Suprapubic skin (tissue), 4 donors: ENCODE measurements around the gene ZKSCAN1. TPM values are rescaled to one million over a fixed set of nuclear protein-coding genes. Genes with fewer than 3 reads are reported as not detected.

ENCODE experiments used
- DNase-seq, 2 donors: peaks; one replicate each; pipeline ENCODE4 v3.0.0-alpha.2; 2019; ENCODE audit warnings: low spot score in 2 of 2
- H3K27ac ChIP-seq: fragments of 200-600 bp; sonication (generic); one replicate; pipeline ENCODE4 v1.5.1; 2019
- H3K27me3 ChIP-seq: fragments of 200-600 bp; sonication (generic); one replicate; pipeline ENCODE4 v1.5.1; 2019
- H3K36me3 ChIP-seq: fragments of 200-600 bp; sonication (generic); one replicate; pipeline ENCODE4 v1.5.1; 2019
- H3K4me1 ChIP-seq: fragments of 200-600 bp; sonication (generic); one replicate; pipeline ENCODE4 v1.5.1; 2019
- H3K4me3 ChIP-seq: fragments of 200-600 bp; sonication (generic); one replicate; pipeline ENCODE4 v1.5.1; 2019; ENCODE audit warnings: mild to moderate bottlenecking
- H3K9me3 ChIP-seq: fragments of 200-600 bp; sonication (generic); one replicate; pipeline ENCODE4 v1.5.1; 2019
- EP300 ChIP-seq: sonication (generic); formaldehyde crosslinking; IDR thresholded peaks from one replicate; pipeline ENCODE4 v1.6.1; 2017; ENCODE audit warnings: antibody characterized with exemption
- POLR2A ChIP-seq, 2 donors: fragments of 450-650 bp; IDR thresholded peaks; one replicate each; pipeline ENCODE4 v1.6.1; 2017; ENCODE audit warnings: antibody characterized with exemption in 2 of 2, mild to moderate bottlenecking in 2 of 2, moderate library complexity in 2 of 2
- POLR2AphosphoS5 ChIP-seq, 3 donors: sonication (generic); formaldehyde crosslinking; IDR thresholded peaks; one replicate each; pipeline ENCODE4 v1.6.1; 2017; ENCODE audit warnings: antibody characterized with exemption in 3 of 3
- WGBS: methylation state at CpG from one replicate; pipeline ENCODE4 v1.1.5; 2018; 5-methylcytosine and 5-hydroxymethylcytosine counted together
- total RNA-seq, 4 donors: library from RNA; depleted of rRNA; stranded (reverse); fragments of >200 nt; gene quantifications; one replicate each; pipeline ENCODE4 v1.1.0, GENCODE V29; 2016
- TF ChIP-seq, protein P1 (sequence below), 2 donors: fragments of 200-600 bp in 1 of 2; fragments of 450-650 bp in 1 of 2; sonication (generic) in 1 of 2; IDR thresholded peaks; one replicate each; pipeline ENCODE4 v1.5.1; 2016 to 2019; ENCODE audit warnings: antibody characterized with exemption in 2 of 2, mild to moderate bottlenecking in 1 of 2, moderate library complexity in 1 of 2

ZKSCAN1 gene
- total RNA-seq, 4 donors from 2014 or later: 50.5 to 106 (median 66.4) TPM

DNA sequence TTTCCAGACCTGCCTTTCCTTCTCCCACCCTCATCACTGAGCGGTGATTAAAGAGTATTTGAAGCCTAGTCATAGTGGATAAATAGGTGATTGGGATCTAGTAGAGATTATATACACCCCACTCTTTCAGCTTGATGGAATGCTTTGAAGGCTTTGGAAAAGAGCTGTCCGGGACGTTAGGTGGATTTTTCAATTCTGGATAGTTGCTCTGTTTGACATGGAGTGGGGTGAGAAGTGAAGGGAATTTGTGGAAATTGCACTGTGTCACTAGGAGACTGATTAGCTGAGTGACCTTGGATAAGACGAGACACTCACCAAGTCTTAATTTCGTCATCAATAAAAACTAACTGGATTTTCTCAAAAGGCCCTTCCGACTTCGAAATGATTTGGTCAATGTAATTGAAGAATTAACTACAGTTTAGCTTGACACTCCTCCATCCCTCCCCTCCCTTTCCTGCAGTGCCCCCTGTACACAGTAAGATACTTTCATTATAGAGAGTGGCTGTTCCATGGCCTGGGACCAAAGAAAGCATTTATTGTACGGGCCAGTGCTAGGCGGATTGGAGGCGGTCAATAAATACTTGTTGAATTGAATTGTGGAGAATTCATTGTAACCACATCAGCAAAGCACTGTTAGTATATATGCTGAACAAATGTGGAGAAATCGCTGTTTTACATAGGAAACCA, 962 bp downstream of the ZKSCAN1 start:
- peak in 1 of 2 donors; percentile 49 for DNase-seq
- Histone ChIP-seq H3K27me3 (no peaks in the 10 kb centered on the region), H3K27ac (peak overlapping the region; percentile 97), H3K9me3 (no peaks in the 10 kb centered on the region), H3K4me1 (peaks cover 73% of the 10 kb centered on the region), H3K4me3 (peak overlapping the region; percentile 80), H3K36me3 (no peaks in the 10 kb centered on the region)
- no peak for TF ChIP-seq POLR2A (IDR thresholded peaks at IDR 0.05)
- no peak for TF ChIP-seq POLR2AphosphoS5 (IDR thresholded peaks at IDR 0.05)
- TF ChIP-seq, protein P1, sequence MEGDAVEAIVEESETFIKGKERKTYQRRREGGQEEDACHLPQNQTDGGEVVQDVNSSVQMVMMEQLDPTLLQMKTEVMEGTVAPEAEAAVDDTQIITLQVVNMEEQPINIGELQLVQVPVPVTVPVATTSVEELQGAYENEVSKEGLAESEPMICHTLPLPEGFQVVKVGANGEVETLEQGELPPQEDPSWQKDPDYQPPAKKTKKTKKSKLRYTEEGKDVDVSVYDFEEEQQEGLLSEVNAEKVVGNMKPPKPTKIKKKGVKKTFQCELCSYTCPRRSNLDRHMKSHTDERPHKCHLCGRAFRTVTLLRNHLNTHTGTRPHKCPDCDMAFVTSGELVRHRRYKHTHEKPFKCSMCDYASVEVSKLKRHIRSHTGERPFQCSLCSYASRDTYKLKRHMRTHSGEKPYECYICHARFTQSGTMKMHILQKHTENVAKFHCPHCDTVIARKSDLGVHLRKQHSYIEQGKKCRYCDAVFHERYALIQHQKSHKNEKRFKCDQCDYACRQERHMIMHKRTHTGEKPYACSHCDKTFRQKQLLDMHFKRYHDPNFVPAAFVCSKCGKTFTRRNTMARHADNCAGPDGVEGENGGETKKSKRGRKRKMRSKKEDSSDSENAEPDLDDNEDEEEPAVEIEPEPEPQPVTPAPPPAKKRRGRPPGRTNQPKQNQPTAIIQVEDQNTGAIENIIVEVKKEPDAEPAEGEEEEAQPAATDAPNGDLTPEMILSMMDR (IDR thresholded peaks at IDR 0.05): no peak
- TF ChIP-seq EP300: no peak
- WGBS: 21% methylated on average over 11 of the region's 11 CpGs

DNA sequence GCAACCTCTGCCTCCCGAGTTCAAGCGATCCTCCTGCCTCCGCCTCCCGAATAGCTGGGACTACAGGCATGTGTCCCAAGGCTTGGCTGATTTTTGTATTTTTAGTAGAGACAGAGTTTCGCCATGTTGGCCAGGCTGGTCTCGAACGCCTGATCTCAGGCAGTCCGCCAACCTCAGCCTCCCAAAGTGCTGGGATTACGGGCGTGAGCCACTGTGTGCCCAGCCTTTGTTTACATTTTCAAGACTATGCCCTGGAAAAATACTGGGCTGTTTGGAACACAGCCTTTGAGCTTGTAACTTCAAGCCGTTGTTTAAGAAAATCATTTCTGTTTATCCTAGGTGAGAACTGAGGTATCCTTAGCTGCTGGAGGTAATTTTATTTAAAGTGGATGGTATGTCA, 1.9 kb downstream of the ZKSCAN1 start:
- Histone ChIP-seq H3K27ac (peak overlapping the region; percentile 97), H3K4me3 (peak overlapping the region; percentile 80), H3K4me1 (peaks cover 73% of the 10 kb centered on the region), H3K9me3 (no peaks in the 10 kb centered on the region), H3K27me3 (no peaks in the 10 kb centered on the region), H3K36me3 (peaks cover 6% of the 10 kb centered on the region)
- TF ChIP-seq POLR2AphosphoS5 (IDR thresholded peaks at IDR 0.05) (no peak), POLR2A (IDR thresholded peaks at IDR 0.05) (no peak), EP300 (no peak)
- TF ChIP-seq, protein P1 (IDR thresholded peaks at IDR 0.05): no peak
- WGBS: 73% methylated on average over 11 of the region's 11 CpGs
- peak in 1 of 2 donors; percentile 65 for DNase-seq

DNA sequence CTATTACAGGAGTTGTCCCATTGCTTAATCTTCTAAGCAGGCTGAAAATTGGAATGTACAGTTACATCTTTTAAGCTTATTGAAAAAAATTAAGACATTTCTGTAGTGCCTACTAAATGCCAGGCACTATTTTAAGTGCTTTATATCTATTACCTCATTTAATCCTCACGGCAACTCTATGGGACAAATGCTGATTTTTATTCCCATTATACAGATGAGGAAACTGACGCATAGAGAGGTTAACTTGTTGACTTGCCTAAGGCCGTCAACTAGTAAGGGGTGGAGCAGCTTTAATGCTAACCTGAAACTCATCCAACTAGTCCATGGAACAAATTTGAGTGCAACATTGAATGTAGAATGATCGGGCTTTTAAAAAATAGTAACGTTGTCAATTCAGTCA, 2.5 kb downstream of the ZKSCAN1 start:
- H3K9me3 ChIP-seq: no peaks in the 10 kb centered on the region
- peaks cover 71% of the 10 kb centered on the region for H3K4me1 ChIP-seq
- 58% methylated on average over 5 of the region's 5 CpGs for WGBS
- H3K36me3 ChIP-seq: peaks cover 9% of the 10 kb centered on the region
- DNase-seq: no peak
- no peaks in the 10 kb centered on the region for H3K27me3 ChIP-seq
- no peak overlapping the region for H3K4me3 ChIP-seq
- no peak for TF ChIP-seq POLR2A (IDR thresholded peaks at IDR 0.05)
- no peak for TF ChIP-seq EP300
- no peak for TF ChIP-seq POLR2AphosphoS5 (IDR thresholded peaks at IDR 0.05)
- TF ChIP-seq, protein P1 (IDR thresholded peaks at IDR 0.05): no peak
- peak overlapping the region; percentile 97 for H3K27ac ChIP-seq

DNA sequence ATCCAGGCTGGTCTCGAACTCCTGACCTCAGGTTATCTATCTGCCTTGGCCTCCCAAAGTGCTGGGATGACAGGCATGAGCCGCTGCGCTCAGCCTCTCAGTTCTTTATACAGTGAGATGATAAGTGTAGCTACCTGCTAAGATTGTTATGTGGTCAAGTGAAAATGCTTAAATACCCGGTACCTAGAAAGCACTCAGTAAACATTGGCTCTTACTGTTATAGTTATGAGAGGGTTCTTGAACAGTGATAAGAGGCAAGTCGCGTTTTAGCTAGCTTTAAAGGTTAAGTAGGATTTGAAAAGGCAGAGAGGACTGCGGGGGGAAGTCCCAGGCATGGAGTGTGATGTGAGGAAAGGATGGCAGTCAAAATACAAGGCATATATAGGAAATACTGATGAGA, 4.5 kb downstream of the ZKSCAN1 start:
- Histone ChIP-seq H3K4me3 (no peak overlapping the region), H3K27me3 (no peaks in the 10 kb centered on the region), H3K4me1 (peaks cover 64% of the 10 kb centered on the region), H3K9me3 (no peaks in the 10 kb centered on the region), H3K36me3 (peaks cover 23% of the 10 kb centered on the region), H3K27ac (no peak overlapping the region)
- DNase-seq: no peak
- TF ChIP-seq POLR2AphosphoS5 (IDR thresholded peaks at IDR 0.05): no peak
- TF ChIP-seq EP300: no peak
- no peak for TF ChIP-seq POLR2A (IDR thresholded peaks at IDR 0.05)
- TF ChIP-seq, protein P1 (IDR thresholded peaks at IDR 0.05): no peak
- 83% methylated on average over 7 of the region's 7 CpGs for WGBS

DNA sequence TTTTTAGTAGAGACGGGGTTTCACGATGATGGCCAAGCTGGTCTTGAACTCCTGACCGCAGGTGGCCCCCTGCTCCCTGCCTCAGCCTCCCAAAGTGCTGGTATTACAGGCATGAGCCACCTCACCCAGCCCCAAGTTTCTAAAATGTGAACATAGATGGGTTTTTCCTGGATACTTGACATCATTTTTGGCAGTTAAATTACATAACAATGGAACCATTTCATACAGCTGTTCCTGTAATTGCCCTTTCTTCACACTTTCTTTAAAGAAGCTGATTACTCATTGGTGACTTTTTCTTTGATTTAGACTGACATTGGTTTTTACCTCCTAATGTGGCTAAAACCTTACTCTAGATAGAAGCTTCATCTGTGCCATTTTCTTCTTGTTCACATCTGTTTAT, 5.9 kb downstream of the ZKSCAN1 start:
- H3K36me3 ChIP-seq: peaks cover 36% of the 10 kb centered on the region
- peaks cover 63% of the 10 kb centered on the region for H3K4me1 ChIP-seq

More for the DNA sequence above, 5.9 kb downstream of the ZKSCAN1 start:
- TF ChIP-seq POLR2AphosphoS5 (IDR thresholded peaks at IDR 0.05) (no peak), POLR2A (IDR thresholded peaks at IDR 0.05) (no peak), EP300 (no peak)
- TF ChIP-seq, protein P1 (IDR thresholded peaks at IDR 0.05): no peak
- H3K9me3 ChIP-seq: no peaks in the 10 kb centered on the region
- 72% methylated on average over 3 of the region's 3 CpGs for WGBS
- no peak overlapping the region for H3K4me3 ChIP-seq
- DNase-seq: no peak
- H3K27ac ChIP-seq: no peak overlapping the region
- no peaks in the 10 kb centered on the region for H3K27me3 ChIP-seq
